GM21360 (cell line): ENCODE measurements around the gene RNLS.
A peak's percentile ranks its signal among the peaks of the same experiment; 100 is the strongest.

Source experiments
- ATAC-seq: cut with Tn5 transposase; IDR thresholded peaks from one replicate; pipeline ENCODE4 v1.9.1; 2021; ENCODE audit warnings: mild to moderate bottlenecking, moderate library complexity; ENCODE audit not compliant: unreplicated experiment

The RNLS gene

DNA sequence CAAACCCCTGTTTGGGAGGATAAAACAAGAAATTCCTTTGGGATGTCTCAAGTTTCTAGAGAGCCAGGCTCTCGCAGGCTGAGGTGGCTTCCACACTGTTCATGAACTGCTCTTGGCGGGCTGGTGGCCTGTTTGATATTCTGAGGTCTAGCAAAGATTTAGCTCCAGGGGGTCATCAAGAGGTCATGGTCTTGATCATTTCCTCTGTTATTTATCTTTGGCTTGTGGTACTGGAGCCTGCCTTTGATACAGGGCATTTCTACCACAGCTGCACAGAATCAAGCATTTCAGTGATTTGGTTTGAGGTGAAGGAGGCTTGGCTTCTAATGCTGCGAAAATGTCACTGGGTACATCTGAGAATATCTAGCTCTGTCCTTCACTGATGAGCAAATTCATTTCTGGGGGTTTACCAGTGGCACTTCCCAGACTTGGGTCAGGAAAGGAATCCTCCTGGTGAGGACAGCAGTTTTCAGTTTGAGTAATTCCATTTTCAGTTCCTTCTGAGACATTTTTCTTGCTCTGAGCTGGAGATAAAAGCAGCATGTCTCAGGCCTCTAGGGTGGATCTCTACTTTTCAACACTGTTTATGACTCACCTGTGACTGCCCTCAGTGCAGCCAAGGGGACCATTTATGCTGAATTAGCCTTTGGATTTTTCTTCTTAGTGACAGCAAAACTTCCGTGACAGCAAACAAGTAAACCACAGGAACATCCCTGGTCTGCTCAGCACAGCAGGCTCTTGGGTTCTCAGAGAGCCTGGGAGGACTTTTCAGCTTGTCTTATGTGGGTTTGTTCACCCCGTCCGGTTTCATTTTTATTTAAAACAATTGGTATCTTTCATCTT is 312.0 kb downstream of the RNLS start:
- ATAC-seq: peak; percentile 91

DNA sequence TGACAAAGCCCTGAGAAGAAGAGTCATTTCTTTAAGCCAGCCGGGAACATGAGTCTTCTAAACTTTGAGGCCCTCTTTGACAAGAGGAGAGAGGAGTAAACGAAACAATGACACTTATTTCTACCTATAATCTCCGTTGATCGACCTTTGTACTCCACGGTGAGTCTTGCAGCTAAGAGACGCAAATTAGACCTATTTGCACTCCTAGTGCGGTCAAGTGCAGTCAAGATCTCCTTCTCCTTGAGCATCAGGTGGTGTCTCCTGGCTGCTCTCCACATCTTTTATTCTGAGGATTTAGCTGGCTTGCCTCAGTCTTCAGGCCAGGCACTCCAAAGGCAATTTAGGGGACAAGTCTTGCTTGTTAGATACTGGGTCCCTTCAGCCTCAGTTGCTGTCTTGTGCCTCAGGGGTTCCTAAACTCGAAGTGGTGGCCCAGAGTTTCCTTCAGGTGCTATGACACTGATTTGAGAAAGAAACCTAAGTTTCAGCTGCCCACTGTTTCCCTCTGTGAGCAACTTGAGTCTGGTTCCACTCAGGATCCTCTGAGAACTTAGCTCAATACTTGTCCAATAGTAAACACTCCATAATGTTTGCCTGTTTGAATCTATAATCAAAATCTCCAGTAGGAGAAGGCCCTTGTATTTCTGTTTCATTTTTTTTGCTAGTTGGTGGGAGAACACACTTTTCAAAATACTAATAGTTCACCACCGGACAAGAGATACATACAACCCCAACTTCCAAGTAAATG is 312.9 kb downstream of the RNLS start:
- no peak for ATAC-seq

DNA sequence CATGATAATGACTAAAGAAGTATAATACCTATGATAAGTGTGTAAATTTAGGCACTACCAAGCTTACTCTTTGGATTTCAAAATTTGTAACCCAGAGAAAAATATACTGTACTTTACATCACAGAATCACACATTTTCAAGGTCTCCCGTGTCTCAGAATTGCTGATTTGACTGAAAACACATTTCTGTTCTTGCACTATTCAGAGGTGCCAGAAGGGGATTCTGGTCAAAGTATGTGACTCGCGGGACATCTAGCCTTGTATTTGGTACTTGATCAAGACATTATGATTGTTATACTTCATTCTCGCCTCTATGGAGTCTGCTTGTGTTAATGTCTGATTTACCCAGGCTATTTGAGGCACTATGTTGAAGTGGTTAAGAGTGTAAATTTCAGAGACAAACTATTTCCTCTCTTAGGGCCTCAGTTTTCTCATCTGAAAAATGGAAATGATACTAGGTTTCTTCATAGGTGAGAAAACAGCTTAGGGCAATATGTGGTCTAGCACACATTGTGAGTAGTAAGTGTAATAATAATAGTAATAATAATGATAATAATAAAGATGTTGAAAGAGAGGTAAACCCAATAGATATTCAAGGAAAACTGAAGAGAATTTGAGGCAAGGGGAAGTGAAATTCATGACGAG is 320.4 kb downstream of the RNLS start:
- no peak for ATAC-seq

DNA sequence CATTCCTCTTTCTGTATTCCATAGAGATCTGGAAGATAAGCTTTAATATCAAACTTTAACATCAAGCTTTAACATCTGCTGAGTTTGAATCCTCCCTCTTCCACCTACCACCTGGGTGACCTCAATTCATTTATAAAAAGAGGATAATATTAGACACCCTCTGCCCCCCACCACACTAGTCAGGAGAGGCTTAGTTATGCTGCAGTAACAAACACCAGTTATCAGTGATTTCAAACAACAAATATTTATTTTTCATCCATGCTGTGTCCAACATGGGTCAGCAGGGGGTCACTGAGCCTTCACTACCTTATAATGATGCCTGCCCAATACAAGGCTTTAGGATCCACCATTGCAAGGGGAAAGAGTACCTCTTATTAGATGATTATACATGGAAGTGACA is 322.0 kb downstream of the RNLS start:
- ATAC-seq: no peak

DNA sequence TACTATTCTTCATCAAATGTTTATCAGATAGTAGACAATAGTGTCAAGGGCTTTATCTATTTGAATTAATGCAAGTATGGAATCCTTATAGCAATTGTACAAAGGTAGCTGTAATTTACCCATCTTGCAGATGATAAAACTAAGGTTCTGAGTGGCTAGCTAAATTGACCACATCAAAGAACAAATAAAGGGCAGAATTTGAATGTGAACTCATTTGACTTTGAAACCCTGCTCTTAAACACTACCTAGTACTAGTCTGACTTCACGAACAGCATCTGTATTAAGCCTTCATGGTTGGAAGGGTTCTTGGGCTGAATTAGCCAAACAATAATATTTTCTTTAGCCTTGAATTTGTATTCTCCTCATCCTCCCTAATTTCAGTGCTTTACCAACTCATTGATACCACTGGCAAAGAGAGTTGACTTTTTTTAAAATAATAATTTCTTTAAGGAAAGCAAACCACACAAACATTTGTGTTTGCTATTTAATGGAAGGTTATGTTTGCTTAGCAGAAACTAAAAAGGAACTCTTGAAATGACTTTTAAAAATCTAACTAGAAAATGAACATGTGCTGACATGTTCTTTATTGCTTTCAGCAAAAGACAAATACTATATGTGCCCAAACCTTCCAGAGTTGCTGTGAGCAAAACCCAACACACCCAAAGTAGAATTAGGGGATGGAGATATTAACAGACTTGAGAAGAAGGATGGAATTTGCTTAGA is 322.6 kb downstream of the RNLS start:
- ATAC-seq: no peak

DNA sequence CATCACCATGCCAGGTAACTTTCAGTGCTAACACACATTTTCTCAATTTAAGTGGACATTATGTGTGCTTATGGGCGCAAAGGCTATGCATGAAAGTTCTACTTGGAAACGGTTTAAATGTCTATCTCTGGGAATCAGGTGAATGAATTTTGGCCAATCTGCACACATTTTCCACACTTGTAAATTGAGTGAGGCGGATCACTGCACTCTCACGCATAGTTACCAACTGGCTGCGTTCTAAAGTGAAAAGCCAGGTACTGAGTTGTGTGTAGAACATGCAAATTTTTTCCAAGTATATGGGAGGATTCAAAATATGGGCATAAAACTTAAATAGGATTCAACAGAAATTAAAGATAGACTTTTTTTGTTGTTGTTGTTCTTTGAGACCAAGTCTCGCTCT is 323.7 kb downstream of the RNLS start:
- ATAC-seq: no peak

DNA sequence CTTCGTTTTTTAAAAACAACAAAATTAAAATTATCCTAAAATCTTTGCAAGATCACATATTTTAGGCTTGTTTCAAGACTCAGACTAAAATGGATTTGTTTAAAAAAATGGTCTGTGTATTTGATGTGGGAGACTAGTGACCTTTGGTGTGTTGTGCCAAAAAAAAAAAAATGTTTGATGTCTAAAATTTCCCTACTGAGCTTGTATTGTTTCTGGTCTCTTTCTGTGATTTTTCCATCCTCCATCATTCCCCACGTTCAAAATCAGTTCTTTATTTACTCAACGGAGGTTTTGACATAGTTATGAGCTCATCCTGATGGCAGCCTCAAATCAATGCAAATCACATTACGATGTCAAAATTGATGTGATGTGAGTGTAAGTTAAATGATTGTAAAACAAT is 326.2 kb downstream of the RNLS start:
- no peak for ATAC-seq

DNA sequence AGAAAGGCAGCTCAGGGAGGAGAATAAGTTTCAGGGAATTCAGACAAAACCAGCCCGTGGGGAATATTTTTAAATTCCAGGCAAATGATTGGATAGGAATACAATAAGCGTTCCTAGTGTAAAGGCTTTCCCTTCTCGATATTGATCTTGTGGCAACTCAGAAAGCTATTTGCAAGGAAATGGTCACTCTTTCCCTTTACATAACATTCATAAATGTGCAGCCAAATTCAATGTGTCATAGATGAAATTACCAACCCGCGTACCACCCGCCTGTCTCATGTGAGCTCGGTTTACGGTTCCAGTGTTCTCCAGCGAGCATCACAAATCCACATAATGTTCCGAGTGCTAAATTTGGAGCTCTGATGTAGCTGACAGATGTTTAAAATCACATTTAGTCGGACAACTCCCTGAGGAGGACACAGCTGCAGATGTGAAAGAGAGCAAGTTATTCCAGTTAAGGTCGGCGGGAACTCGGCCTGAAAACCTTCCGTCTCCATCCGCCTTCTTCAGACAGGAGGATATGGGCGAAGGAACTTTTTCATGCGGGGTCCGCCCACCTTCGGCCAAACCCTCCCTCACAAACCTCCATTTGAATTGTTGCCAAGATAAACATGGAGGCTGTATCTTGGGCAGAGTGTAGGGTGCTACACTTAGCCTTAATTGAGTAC is 327.0 kb downstream of the RNLS start:
- no peak for ATAC-seq

DNA sequence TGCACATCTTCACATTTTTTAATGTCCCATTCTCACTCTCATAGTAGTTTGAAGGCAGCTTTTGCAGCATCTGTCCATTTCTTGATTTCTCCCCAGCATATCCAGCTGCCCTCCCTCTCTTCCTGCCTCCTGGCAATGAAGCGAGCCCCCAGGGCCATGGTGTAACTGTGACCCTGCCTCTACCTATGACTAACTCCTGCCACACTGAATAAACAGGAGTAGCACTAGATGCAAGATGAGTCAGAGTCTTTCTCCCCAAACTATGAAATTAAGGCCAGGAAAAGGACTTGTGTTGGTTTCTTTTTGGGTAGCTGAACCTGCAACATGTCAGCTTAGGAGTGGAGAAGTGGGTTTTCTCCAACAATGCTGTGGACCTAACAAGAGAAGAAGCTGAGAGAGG is 329.0 kb downstream of the RNLS start:
- ATAC-seq: no peak

DNA sequence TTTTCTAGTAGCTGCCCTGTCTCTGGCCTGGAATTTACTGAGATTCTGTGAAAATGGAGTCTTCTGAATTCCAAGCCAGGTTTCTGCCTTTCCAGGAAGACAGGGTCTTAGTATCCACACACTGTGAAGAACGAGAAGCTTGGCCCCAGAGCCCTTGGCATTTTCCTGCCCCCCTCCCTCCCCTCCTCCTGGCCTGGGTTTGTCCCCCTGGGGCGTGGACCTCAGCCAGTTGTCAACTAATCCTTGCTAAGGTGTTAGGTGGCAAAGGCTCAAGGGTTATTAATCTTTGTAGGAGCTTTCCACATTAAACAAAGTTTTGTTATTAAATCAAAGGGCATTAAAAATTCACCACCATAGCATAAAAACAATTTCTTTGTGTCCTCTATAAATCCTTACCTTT is 329.5 kb downstream of the RNLS start:
- no peak for ATAC-seq

DNA sequence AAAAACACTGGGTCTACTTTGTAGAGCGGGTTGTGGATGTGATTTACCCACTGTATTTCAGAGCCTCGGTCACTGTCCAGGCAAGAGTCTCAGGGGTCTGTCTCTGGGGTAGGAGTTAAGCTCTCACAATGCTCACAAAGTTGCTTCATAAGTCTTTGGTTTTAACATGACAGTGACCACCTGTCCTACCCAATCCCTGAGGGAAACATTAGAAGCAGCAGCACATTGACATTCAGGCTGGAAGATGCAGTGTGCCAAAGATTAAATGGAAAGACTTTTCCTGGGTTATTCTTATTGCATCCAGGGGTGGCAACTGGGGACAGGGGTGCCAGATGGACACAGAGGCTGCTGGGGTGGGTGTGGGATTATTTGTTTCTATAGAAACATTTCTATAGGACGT is 330.0 kb downstream of the RNLS start:
- ATAC-seq: no peak

DNA sequence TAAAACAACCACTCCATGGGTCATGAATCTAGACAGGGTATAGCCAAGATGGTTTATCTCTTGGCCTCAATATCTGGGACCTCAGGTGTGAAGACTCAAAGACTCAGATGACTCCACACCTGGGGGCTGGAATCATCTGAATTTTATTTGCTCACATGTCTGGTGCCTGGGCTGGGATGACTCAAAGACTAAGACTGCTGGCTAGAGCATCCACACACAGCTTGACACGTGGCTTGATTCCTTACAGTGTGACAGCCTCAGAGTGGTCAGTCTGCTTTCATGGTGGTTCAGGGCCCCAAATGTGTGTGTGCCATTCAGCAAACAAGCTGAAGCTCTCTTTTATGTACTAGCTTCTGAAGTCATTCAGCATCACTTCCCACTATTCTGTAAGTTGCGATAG is 333.7 kb downstream of the RNLS start:
- ATAC-seq: no peak

DNA sequence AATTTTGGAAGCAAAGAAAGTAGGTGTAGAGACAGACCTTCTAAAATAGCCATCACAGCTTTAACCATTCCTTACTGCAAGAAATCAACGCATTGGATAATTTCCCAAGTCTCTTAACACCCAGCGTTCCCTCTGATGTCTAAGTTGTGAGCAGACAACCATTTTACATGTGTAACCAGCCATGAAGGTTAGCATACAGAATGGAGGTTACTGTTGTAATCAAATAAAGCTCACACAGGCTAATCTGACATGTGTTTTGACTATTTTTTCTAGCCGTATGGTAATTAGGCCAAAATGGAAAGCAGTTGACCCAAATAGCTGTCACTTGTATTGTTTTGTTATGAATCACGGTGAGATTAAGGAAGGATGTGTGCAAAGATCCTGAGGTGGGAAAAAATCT is 336.4 kb downstream of the RNLS start:
- ATAC-seq: no peak

DNA sequence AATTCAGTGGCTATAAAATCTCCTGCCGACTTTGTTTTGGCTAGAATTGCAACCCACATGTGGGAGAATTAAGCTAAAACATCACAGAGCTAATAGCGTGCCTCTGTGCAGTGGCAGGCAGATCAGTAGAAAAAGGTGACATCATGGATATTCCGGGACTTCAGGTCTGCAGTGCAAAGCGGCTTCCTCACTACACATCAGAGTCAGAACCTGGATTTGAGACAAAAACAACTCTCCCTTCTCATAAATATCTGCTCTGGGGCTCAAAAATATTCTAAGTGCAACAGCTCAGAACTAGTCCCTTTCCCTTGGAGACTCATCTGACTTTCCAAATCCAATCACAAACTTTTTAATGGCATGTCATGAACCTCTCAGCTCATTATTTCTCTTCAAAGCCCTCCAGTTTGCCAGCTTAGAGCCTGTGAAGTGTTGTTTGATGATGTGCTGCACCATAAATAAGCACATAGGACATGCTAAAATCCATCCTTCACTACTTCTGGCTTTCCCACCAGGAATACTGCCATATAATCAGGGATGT is 337.1 kb downstream of the RNLS start:
- no peak for ATAC-seq

DNA sequence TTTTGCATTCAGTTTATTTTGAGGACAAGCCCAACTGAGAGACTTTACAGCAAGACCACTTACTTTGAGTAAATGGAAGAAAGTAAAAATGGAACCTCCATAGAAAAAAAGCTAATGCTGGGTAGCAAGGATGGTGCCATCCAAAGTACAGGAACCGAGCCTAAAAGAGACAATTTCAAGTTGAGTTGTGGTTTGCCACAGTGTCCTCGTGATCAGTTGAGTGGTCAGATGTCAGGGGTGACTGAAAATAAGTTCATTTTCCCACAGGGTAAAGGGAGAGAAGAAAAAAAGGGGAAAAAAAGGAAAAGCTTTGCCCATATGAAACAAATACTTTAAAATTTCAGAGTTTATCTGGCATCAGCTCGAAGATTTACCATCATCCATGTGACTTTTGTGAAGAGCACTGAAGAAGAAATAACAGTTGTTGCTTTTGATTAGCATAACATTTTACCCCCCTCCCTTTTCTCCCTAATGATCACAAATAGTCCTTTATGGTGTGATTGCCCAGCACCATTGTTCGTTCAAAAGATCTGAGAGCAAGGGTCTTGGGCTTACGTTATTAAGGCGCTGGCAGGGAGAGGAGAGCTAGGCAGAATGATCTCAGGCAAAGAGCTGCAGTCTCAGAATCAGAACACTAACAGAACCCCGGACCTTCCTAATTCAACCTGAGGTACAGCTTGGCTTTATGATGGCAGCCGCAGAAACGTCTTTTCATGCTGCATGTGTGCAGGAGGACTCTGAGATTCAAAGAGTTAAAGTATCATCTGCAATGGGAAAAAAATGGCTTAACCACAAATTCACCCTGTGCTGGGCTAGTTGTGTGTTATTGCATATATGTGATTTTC is 338.1 kb downstream of the RNLS start:
- no peak for ATAC-seq

DNA sequence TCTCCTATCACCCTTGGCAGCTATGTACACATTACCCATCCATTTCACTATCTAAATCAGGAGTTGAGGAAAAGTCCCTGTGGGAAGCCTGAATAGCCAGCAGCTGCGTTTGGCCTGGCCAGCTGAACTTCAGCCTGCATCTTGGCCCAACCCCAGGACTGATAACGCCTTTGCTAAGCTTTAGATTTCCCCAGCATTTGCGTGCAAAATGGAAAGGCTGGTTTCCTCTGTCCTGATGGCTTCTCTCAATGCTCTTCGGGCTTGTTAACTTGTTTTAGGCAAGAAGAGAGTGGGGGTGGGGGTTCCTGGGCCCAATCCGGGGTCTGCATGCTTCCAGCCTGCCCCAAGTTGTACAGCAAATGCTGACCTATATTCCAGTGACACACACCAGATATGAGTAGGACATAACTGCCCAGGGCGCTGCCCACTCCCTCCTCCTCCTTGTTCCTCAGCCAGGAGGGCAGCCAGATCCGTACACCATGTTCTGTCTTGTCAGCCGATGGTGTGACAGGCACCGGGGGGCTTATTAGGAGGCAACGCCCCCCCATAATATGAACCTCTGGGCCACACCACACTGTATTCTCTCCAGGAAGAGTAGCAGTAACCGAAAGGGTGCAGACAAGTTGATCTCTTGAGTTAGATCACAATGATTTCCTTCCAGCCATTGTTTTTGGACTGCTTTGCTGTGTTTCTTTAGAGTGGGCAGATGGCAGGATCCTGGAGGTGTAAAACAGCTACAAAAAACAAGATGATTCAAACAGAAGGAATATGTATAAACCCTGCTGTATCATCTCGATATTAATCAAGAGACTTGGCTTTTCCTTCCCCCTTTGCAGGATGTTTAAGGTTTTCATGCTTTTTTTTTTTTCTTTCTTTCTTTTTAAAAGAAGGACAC is 339.0 kb downstream of the RNLS start:
- ATAC-seq: no peak

DNA sequence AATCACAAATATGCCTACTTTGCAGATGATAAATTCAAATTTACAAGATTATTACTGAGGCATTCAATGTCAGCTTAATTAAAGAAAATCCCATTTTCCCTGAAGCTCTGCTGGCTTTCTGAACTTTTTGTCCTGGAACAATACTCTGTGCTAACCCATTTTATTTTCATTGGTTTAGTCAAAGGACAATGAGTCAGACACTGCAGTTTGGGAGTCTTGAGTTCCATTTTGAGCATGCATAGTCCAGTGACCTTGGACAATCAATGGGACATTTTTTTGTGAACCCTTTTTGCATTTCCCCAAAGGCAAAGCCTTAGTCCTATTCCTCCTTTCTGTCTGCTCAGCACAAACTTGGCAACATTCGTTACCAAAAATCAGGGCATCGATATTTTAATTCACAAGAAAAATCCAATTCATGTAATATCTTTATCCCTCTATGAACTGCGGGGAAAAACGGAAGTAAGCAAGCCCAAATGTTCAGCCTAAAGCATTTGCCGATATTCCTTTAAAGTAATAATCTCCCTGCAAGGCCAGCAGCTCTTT is 339.8 kb downstream of the RNLS start:
- no peak for ATAC-seq

DNA sequence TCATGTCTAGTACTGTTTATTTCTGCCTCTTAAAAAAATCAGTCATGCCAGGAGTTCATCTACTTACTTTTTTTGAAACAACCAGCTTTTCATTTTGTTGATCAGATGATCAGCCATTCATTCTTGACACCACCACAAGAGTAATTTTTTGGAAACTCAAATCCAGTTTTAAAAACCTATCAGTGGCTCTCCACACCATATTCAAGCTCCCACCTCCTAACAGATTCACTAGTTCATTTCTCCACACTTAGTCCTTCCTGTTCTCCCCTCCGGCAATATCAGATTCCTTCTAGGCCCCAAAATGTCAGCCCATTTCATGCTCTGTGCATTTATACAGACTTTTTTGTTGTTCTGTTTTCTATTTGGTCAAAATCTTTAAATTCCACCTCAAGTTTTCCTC is 341.6 kb downstream of the RNLS start:
- ATAC-seq: no peak
